GM12891 (cell line): Measurements from ENCODE around the gene RPL26. TPM values are rescaled to one million over a fixed set of nuclear protein-coding genes. Genes with fewer than 3 reads are reported as not detected.

Experiments
- DNase-seq: peaks from one replicate; pipeline ENCODE4 v3.0.0; 2011; ENCODE audit warnings: low spot score; ENCODE audit not compliant: insufficient read length
- FAIRE-seq: peaks from 2 replicates; lab custom pipeline; 2011; peaks lifted over from hg19 to GRCh38; lab: Jason Lieb, UNC
- PAX5 ChIP-seq: IDR thresholded peaks from 2 replicates; pipeline ENCODE4 v1.6.1; 2011; ENCODE audit warnings: low read length, moderate library complexity, mild to moderate bottlenecking; ENCODE audit not compliant: insufficient read depth, severe bottlenecking
- POLR2A ChIP-seq: IDR thresholded peaks from 2 replicates; pipeline ENCODE4 v1.6.1; 2011; ENCODE audit warnings: low read depth, low read length, control low read depth
- POLR2AphosphoS5 ChIP-seq: IDR thresholded peaks from 2 replicates; pipeline ENCODE4 v1.6.1; 2011; ENCODE audit warnings: low read depth, low read length, control low read depth
- POU2F2 ChIP-seq: IDR thresholded peaks from 2 replicates; pipeline ENCODE4 v1.6.1; 2011; ENCODE audit warnings: low read depth, mild to moderate bottlenecking, control low read depth, low read length, moderate library complexity
- SPI1 ChIP-seq: IDR thresholded peaks from 2 replicates; pipeline ENCODE4 v1.6.1; 2011; ENCODE audit warnings: low read depth, low read length, control low read depth
- TAF1 ChIP-seq: IDR thresholded peaks from 2 replicates; pipeline ENCODE4 v1.6.1; 2011; ENCODE audit warnings: low read depth, low read length, control low read depth
- polyA plus RNA-seq: library from polyadenylated mRNA; unstranded; fragments of >200 nt; gene quantifications from one replicate; pipeline ENCODE4 v1.2.1, GENCODE V29; 2012; ENCODE audit warnings: low read depth, missing spikeins, inconsistent platforms; ENCODE audit not compliant: missing spikeins

RPL26 gene
- 7,968 TPM for polyA plus RNA-seq

DNA sequence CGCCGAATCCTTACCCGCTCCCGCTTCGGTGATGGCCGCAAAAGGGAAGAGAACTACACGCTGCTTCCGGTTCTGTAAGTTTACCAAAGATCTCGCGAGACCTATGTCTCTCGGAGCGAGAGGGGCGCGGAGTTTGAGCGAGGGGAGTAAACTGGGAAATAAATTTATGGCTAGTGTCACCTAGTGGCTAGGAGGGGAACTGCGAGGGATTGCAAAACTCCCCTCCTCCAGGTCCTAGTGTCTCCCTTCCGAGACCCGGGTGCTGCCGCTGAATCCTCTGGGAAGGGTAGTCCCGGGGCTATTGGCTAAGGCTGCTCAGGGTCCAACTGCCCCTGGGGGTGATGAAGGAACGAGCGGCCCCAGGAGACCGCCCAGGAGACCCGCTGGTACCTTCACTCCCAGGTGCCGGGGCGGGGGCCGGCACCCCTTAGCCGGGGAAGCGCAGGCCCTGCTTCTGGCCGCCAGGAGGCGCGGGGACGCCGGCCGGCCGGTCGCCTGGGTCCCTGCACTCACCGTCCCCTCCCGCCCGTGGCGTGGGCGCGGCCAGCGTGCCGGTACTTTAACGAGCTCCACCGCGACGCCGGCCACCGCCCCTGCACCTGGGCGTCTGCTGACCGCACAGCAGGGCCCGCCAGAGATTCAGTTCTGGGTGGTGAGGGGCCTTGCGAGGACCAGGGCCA, at the start of gene RPL26:
TSS of gene RPL26 (minus strand) at position 51 of the 680 bp plus-strand sequence. CDS start 883 bp downstream, outside the sequence.
- DNase-seq (peak; percentile 94), FAIRE-seq (peak; percentile 90)
- peak; percentile 99 for TF ChIP-seq POLR2A
- peak; percentile 99; the same call in 1 of the 2 replicates for TF ChIP-seq POLR2AphosphoS5
- TF ChIP-seq POU2F2, result peak; percentile 87
- peak; percentile 100; the same call in 1 of the 2 replicates for TF ChIP-seq TAF1
- TF ChIP-seq SPI1, result peak; percentile 47
- TF ChIP-seq PAX5, result peak; percentile 55

DNA sequence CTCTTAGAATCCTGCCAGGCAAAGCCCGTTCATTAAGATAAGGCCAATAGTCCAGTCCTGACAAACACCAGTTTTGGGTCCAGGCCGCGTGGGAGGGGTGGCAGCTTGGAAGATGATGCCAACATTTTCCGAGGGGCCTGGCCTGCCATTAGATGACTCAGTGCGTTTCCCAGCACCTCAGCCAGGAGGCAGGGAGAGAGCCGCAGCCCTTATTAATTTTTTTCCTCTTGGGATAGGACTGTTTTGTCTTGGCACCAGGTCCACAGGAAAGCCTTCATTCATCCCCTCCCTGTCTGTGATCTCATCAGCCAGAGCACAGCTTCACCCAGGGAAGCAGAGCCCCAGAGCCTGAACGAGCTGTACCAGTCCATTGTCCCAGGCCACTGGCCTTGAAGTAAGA, 48.0 kb upstream of the RPL26 start:
- DNase-seq (no peak), FAIRE-seq (no peak)
- TF ChIP-seq POU2F2, result no peak
- no peak for TF ChIP-seq PAX5
- TF ChIP-seq POLR2AphosphoS5, result no peak
- no peak for TF ChIP-seq POLR2A
- no peak for TF ChIP-seq SPI1
- TF ChIP-seq TAF1, result no peak

DNA sequence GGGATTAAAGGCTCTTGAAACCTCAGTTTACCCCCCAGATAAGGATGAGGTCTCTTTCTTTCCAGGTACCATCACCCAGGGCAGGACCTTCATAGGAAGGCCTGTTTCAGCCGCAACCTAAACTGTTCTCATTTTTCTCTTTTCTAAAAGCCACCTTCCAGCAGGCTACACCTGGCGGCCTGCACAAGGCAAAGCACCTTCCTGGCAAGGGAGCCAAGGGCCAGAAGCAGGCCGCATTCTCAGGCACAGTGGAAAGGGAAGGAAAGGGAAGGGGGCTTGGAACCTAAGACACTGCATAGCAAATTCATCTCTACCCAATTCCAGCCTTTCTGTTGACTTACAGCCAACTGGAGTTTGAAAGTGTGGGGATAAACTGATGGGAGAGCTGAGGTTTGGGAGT, 43.8 kb upstream of the RPL26 start:
- FAIRE-seq (no peak), DNase-seq (no peak)
- TF ChIP-seq POLR2AphosphoS5, result no peak
- TF ChIP-seq PAX5, result no peak
- TF ChIP-seq POLR2A, result no peak
- TF ChIP-seq POU2F2, result no peak
- TF ChIP-seq TAF1, result no peak
- TF ChIP-seq SPI1, result no peak

DNA sequence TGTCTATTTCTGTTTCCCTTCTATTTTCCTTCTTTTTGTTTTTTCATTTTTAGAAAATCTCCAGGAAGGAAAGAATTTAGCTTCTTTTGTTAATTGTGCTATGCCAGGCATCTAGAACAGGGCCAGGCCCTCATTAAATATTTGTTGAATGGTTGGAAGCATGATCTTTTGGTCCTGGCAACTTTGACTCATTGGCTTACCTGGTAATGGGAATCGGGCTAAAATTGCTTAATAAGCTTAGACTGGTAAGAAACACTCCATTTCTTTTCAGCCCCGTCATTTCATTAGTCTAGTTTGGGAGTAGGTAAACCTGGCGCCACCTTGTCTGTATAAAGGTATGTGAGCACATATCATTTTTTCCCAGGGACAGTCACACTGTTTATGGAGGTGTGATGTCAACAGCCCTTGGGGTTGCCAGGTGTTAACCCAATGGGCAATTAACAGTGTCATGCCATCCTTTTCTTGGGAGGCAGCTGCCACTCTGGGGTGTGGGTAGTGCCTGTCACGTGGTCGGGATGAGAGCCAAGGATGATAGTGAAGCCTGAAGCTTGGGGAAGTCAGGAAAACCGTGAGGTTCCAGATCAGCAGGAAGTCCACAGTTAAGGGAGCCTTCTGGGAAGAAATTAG, 43.2 kb upstream of the RPL26 start:
- DNase-seq (no peak), FAIRE-seq (no peak)
- no peak for TF ChIP-seq PAX5
- no peak for TF ChIP-seq POU2F2
- no peak for TF ChIP-seq SPI1
- no peak for TF ChIP-seq POLR2AphosphoS5
- TF ChIP-seq TAF1, result no peak

DNA sequence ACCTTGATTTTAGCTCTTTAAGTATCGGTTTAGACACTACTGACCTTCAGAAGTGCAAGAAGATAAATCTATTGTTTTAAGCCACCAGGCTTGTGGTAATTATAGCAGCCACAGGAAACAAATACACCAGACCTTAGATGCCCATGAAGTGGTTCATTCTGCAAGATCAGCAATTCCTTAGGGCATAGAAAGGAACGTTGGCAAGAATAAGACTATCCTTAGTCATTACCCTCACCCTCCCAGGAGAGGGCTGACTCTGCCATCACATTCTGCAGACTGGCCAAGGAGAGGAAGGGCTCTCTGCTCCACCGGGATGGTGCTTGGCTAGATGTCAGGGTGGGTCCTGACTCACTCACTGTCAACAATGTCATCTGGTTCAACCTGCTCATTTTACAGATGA, 38.6 kb upstream of the RPL26 start:
- no peak for TF ChIP-seq POU2F2
- TF ChIP-seq TAF1, result no peak
- no peak for TF ChIP-seq PAX5
- TF ChIP-seq POLR2AphosphoS5, result no peak
- no peak for TF ChIP-seq POLR2A
- TF ChIP-seq SPI1, result no peak
- no peak for DNase-seq
- FAIRE-seq, result no peak

DNA sequence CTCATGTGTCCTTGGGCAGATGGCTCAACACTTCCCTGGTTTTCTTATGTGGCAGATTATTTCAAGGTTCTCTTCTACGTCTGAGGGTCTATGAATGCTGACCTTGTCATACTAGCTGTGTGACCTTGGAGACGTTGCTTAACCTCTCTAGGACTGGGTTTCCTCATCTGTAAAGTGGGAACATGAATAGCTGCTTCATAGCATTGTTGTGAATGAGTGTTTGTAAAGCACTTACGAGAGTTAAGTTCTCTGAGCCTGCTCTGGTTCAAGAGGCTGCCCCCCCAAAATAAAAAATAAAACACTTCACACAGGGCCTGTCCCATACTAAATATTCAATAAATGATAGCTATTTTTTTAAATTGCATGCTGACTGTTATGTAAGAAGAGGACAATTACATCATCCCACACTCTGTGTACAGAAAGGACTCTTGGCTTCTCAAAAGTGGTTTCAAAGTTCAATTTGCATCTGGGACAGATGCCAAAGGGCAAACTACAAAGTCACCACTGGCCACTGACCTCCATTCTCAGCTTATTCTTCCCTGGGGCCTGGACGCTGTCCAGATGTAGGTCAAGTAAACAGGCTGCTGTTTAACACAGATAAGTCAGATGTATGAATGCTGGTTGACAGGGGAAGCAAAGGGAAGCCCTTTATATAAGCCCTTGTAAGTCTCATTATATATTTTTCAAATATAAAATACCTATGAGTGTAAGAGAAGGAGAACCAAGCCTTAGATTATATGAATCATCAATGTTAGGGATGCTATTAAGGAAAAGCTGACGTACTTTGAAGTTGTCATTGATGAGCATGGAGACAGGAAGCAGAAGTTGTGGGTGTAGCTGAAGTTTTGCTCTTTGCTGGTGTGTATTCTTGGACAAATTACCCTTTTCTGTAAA, 37.3 kb upstream of the RPL26 start:
- FAIRE-seq, result no peak
- DNase-seq, result no peak
- no peak for TF ChIP-seq PAX5

DNA sequence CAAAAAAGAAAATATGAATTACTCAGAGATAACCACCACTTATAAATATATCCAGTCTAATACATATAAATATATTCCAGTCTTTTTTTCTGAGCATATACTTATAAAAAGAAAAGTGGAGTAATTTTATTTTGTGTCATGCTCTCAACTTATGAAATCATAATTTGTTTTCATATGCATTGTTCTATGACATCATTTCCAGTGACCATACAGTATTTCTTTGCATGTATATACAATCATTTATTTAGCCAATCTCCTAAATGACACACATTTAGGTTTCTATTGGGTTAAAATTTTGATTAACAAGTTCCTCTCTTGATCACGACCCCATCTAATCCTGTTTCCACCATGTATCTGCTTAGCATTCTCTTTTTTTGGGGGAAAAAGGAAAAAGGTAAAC, 36.3 kb upstream of the RPL26 start:
- TF ChIP-seq SPI1 (no peak), POU2F2 (no peak), PAX5 (no peak), TAF1 (no peak), POLR2AphosphoS5 (no peak), POLR2A (no peak)
- DNase-seq (no peak), FAIRE-seq (no peak)

DNA sequence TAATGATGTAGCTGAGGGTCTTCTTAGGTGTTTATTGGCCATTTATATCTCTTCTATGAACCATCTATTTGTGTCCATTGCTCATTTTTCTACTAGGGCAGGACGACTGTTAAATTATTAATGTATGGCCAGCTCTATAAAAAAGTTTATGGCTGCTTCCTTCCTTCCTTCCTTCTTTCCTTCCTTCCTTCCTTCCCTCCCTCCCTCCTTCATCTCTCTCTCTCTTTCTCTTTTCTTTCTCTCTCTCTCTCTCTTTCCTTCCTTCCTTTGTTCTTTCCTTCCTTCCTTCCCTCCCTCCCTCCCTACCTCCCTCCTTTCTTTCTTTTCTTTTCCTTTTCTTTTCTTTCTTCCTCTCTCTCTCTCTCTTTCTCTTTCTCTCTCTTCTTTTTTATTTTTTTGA, 35.5 kb upstream of the RPL26 start:
- FAIRE-seq, result no peak
- no peak for TF ChIP-seq POLR2A
- no peak for TF ChIP-seq SPI1
- TF ChIP-seq POU2F2, result no peak

DNA sequence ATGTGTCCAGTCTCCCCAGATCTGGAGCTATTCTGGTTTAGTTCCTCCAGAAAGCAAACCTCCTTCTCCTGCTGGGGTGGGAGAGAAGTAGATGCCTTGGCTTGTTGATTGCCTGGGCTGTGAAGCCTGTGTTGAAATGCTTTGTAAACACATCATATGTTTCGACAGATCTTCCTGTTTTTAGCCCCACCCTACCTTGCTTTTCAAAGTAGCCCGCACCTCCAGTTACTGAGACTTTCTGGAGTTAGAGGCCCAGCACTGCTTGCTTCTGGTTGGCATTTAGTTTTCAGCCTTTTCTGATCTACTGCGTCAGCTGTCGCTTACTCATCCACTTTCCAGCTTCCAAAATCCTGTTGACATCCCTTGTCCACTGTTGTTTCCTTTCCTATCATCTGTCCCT, 34.8 kb upstream of the RPL26 start:
- DNase-seq (no peak), FAIRE-seq (no peak)
- no peak for TF ChIP-seq TAF1
- TF ChIP-seq SPI1, result no peak
- TF ChIP-seq POLR2AphosphoS5, result no peak
- no peak for TF ChIP-seq POLR2A
- no peak for TF ChIP-seq POU2F2
- no peak for TF ChIP-seq PAX5

More for the DNA sequence above, 35.5 kb upstream of the RPL26 start:
- no peak for DNase-seq

DNA sequence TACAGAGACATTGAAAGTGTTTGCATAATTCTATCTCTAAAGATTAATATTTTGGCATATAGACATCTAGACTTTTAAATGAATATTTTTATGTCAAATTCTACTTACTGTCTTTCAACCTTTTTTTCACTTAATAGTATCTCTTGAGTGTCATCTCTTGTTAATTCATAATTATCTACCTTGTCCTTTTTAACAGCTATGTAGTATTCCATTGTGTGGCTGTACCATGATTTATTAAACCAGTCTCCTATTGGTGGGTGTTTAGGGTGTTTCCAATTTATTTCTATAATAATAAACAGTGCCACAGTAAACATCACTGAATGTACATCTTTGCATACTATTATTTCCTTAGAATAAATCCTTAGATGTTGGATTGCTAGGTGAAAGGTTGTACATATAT, 30.9 kb upstream of the RPL26 start:
- FAIRE-seq (no peak), DNase-seq (no peak)
- TF ChIP-seq TAF1 (no peak), PAX5 (no peak), POLR2A (no peak), POU2F2 (no peak), POLR2AphosphoS5 (no peak), SPI1 (no peak)
